ENCODE data around the gene RSPH1.

Gene RSPH1

GRCh38 chr21:42541174-42541573 lies 45.1 kb upstream of the RSPH1 start:
- Histone ChIP-seq H3K36me3 (ENCODE audit: control insufficient read depth in 1 of 2, insufficient read depth in 2 of 2, low read length in 2 of 2) (peaks cover 31 to 43% of the 10 kb centered on the region in 2 experiments), H3K9me3 (ENCODE audit: insufficient read depth, low read depth, low read length) (no peaks in the 10 kb centered on the region), H3K27me3 (ENCODE audit: insufficient read depth, low read length) (no peaks in the 10 kb centered on the region), H3K4me2 (ENCODE audit: low read length) (no peak overlapping the region), H3K79me1 (ENCODE audit: low read length) (no peaks in the 10 kb centered on the region), H3K4me1 (ENCODE audit: control insufficient read depth in 1 of 2, insufficient read depth in 2 of 2, low read length in 2 of 2) (peaks cover 0 to 2% of the 10 kb centered on the region in 2 experiments), H2BK120ac (ENCODE audit: insufficient read depth, low read length, poor library complexity) (no peak overlapping the region), H4K8ac (ENCODE audit: low read depth, low read length) (no peak overlapping the region), H3K9ac (ENCODE audit: low read length) (no peak overlapping the region), H2BK12ac (ENCODE audit: low read length) (no peak overlapping the region), H4K12ac (ENCODE audit: low read depth, low read length) (no peak overlapping the region), H3K27ac (ENCODE audit: low read depth, low read length) (no peak overlapping the region), H2AK5ac (ENCODE audit: low read length) (no peak overlapping the region), H2AFZ (ENCODE audit: insufficient read depth, low read length, poor library complexity) (no peak overlapping the region), H3K4ac (ENCODE audit: low read depth, low read length) (no peak overlapping the region), H3K23ac (ENCODE audit: low read length) (no peak overlapping the region), H3K18ac (ENCODE audit: low read length) (no peak overlapping the region), H3K4me3 (ENCODE audit: low read depth, low read length) (no peak overlapping the region), H3K79me2 (ENCODE audit: control insufficient read depth, insufficient read depth, low read length, poor library complexity) (no peaks in the 10 kb centered on the region), H2BK5ac (ENCODE audit: low read depth, low read length, poor library complexity) (no peak overlapping the region), H3K14ac (ENCODE audit: low read length) (no peak overlapping the region), H4K91ac (ENCODE audit: low read depth, low read length) (no peak overlapping the region)
- WGBS (ENCODE audit: extremely low coverage, insufficient coverage, insufficient read length), result no CpG with 5 or more reads among the region's 12 CpGs
- no peak for DNase-seq

DNA sequence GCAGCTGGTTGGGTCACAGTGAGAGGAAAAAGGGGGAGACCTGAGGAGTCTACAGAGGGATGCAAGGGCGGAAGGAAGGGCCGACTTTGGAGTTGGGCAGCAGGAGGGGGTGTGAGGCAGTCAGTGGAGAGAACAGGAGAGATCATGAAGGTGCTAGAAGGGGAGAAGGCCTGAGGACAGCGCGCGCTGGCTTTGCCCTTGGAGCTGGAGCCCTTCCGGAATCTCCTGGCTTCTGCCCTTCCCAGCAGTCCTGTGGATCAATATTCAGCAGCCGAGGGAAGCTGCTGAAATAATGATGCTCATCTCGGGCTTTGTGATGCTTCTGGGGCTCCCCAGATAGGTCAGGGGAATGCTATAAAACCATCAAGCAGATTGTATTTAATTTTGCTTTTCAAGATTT lies 44.4 kb upstream of the RSPH1 start:
- H3K4me1 ChIP-seq (ENCODE audit: control insufficient read depth in 1 of 2, insufficient read depth in 2 of 2, low read length in 2 of 2), result no peaks in the 10 kb centered on the region
- peaks cover 33 to 46% of the 10 kb centered on the region in 2 experiments for H3K36me3 ChIP-seq (ENCODE audit: control insufficient read depth in 1 of 2, insufficient read depth in 2 of 2, low read length in 2 of 2)
- H3K27ac ChIP-seq (ENCODE audit: low read depth, low read length), result no peak overlapping the region
- H3K9me3 ChIP-seq (ENCODE audit: insufficient read depth, low read depth, low read length), result no peaks in the 10 kb centered on the region
- no peak overlapping the region for H3K23ac ChIP-seq (ENCODE audit: low read length)
- no peak overlapping the region for H3K4ac ChIP-seq (ENCODE audit: low read depth, low read length)
- no peak overlapping the region for H4K8ac ChIP-seq (ENCODE audit: low read depth, low read length)
- no peak overlapping the region for H3K9ac ChIP-seq (ENCODE audit: low read length)
- no peak overlapping the region for H2BK120ac ChIP-seq (ENCODE audit: insufficient read depth, low read length, poor library complexity)
- no peak overlapping the region for H3K14ac ChIP-seq (ENCODE audit: low read length)
- H4K91ac ChIP-seq (ENCODE audit: low read depth, low read length), result no peak overlapping the region
- DNase-seq, result no peak
- no peaks in the 10 kb centered on the region for H3K27me3 ChIP-seq (ENCODE audit: insufficient read depth, low read length)
- H2BK12ac ChIP-seq (ENCODE audit: low read length), result no peak overlapping the region
- H3K79me2 ChIP-seq (ENCODE audit: control insufficient read depth, insufficient read depth, low read length, poor library complexity), result no peaks in the 10 kb centered on the region
- H3K4me3 ChIP-seq (ENCODE audit: low read depth, low read length), result no peak overlapping the region
- H2AK5ac ChIP-seq (ENCODE audit: low read length), result no peak overlapping the region
- no peak overlapping the region for H4K12ac ChIP-seq (ENCODE audit: low read depth, low read length)
- WGBS (ENCODE audit: extremely low coverage, insufficient coverage, insufficient read length), result no CpG with 5 or more reads among the region's 8 CpGs
- no peak overlapping the region for H2BK5ac ChIP-seq (ENCODE audit: low read depth, low read length, poor library complexity)
- no peak overlapping the region for H2AFZ ChIP-seq (ENCODE audit: insufficient read depth, low read length, poor library complexity)
- H3K18ac ChIP-seq (ENCODE audit: low read length), result no peak overlapping the region
- H3K4me2 ChIP-seq (ENCODE audit: low read length), result no peak overlapping the region
- no peaks in the 10 kb centered on the region for H3K79me1 ChIP-seq (ENCODE audit: low read length)

- H3K9me3 ChIP-seq (ENCODE audit: insufficient read depth, low read depth, low read length), result no peaks in the 10 kb centered on the region
- no peak overlapping the region for H3K4me3 ChIP-seq (ENCODE audit: low read depth, low read length)
- no peak overlapping the region for H4K8ac ChIP-seq (ENCODE audit: low read depth, low read length)
- no peaks in the 10 kb centered on the region for H3K4me1 ChIP-seq (ENCODE audit: control insufficient read depth in 1 of 2, insufficient read depth in 2 of 2, low read length in 2 of 2)
- H4K12ac ChIP-seq (ENCODE audit: low read depth, low read length), result no peak overlapping the region
- H3K14ac ChIP-seq (ENCODE audit: low read length), result no peak overlapping the region
- H2BK12ac ChIP-seq (ENCODE audit: low read length), result no peak overlapping the region
- H3K18ac ChIP-seq (ENCODE audit: low read length), result no peak overlapping the region
- H2AK5ac ChIP-seq (ENCODE audit: low read length), result no peak overlapping the region
- no peaks in the 10 kb centered on the region for H3K79me2 ChIP-seq (ENCODE audit: control insufficient read depth, insufficient read depth, low read length, poor library complexity)
- no peak overlapping the region for H3K4me2 ChIP-seq (ENCODE audit: low read length)
- H3K79me1 ChIP-seq (ENCODE audit: low read length), result no peaks in the 10 kb centered on the region
- WGBS (ENCODE audit: extremely low coverage, insufficient coverage, insufficient read length), result no CpG with 5 or more reads among the region's 7 CpGs
- H3K36me3 ChIP-seq (ENCODE audit: control insufficient read depth in 1 of 2, insufficient read depth in 2 of 2, low read length in 2 of 2), result peaks cover 32 to 46% of the 10 kb centered on the region in 2 experiments
- H4K91ac ChIP-seq (ENCODE audit: low read depth, low read length), result no peak overlapping the region
- DNase-seq, result no peak
- no peak overlapping the region for H3K4ac ChIP-seq (ENCODE audit: low read depth, low read length)
- H3K27ac ChIP-seq (ENCODE audit: low read depth, low read length), result no peak overlapping the region
- H2BK120ac ChIP-seq (ENCODE audit: insufficient read depth, low read length, poor library complexity), result no peak overlapping the region
- H3K23ac ChIP-seq (ENCODE audit: low read length), result no peak overlapping the region
- H2AFZ ChIP-seq (ENCODE audit: insufficient read depth, low read length, poor library complexity), result no peak overlapping the region
- H3K9ac ChIP-seq (ENCODE audit: low read length), result no peak overlapping the region
- H3K27me3 ChIP-seq (ENCODE audit: insufficient read depth, low read length), result no peaks in the 10 kb centered on the region
- H2BK5ac ChIP-seq (ENCODE audit: low read depth, low read length, poor library complexity), result no peak overlapping the region
These were observed 43.9 kb upstream of the RSPH1 start for GRCh38 chr21:42539931-42540343.

DNA sequence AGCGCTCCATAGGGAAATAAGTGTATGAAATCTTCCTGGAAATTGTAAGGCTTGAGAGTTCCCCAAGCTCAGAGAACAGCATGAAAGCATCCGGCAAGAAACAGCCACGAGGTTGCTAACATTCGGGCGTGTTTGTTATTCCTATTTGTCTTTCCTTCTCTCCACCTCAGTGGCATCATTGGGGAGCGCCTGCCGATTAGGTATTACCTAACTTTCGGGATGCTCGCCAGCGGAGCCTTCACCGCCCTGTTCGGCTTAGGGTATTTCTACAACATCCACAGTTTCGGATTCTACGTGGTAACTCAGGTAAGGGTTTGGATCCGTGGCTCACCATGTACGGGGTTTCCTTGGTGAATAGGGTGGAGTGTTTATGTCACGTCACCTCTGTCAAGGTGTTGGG lies 43.3 kb upstream of the RSPH1 start:
- H4K8ac ChIP-seq (ENCODE audit: low read depth, low read length), result no peak overlapping the region
- no peaks in the 10 kb centered on the region for H3K9me3 ChIP-seq (ENCODE audit: insufficient read depth, low read depth, low read length)
- no CpG with 5 or more reads among the region's 17 CpGs for WGBS (ENCODE audit: extremely low coverage, insufficient coverage, insufficient read length)
- no peak overlapping the region for H4K91ac ChIP-seq (ENCODE audit: low read depth, low read length)
- no peak overlapping the region for H2AK5ac ChIP-seq (ENCODE audit: low read length)
- H2BK5ac ChIP-seq (ENCODE audit: low read depth, low read length, poor library complexity), result no peak overlapping the region
- H3K79me1 ChIP-seq (ENCODE audit: low read length), result no peaks in the 10 kb centered on the region
- no peak overlapping the region for H3K4me2 ChIP-seq (ENCODE audit: low read length)
- no peak overlapping the region for H3K14ac ChIP-seq (ENCODE audit: low read length)
- no peak overlapping the region for H2BK120ac ChIP-seq (ENCODE audit: insufficient read depth, low read length, poor library complexity)
- H3K36me3 ChIP-seq (ENCODE audit: control insufficient read depth in 1 of 2, insufficient read depth in 2 of 2, low read length in 2 of 2), result peaks cover 29 to 49% of the 10 kb centered on the region in 2 experiments
- H3K4me3 ChIP-seq (ENCODE audit: low read depth, low read length), result no peak overlapping the region
- no peak overlapping the region for H3K27ac ChIP-seq (ENCODE audit: low read depth, low read length)
- no peak overlapping the region for H4K12ac ChIP-seq (ENCODE audit: low read depth, low read length)
- H3K79me2 ChIP-seq (ENCODE audit: control insufficient read depth, insufficient read depth, low read length, poor library complexity), result no peaks in the 10 kb centered on the region
- no peak overlapping the region for H3K23ac ChIP-seq (ENCODE audit: low read length)
- H2AFZ ChIP-seq (ENCODE audit: insufficient read depth, low read length, poor library complexity), result no peak overlapping the region
- no peaks in the 10 kb centered on the region for H3K27me3 ChIP-seq (ENCODE audit: insufficient read depth, low read length)
- H3K4me1 ChIP-seq (ENCODE audit: control insufficient read depth in 1 of 2, insufficient read depth in 2 of 2, low read length in 2 of 2), result no peaks in the 10 kb centered on the region
- DNase-seq, result no peak
- no peak overlapping the region for H3K4ac ChIP-seq (ENCODE audit: low read depth, low read length)
- no peak overlapping the region for H2BK12ac ChIP-seq (ENCODE audit: low read length)
- H3K9ac ChIP-seq (ENCODE audit: low read length), result no peak overlapping the region
- no peak overlapping the region for H3K18ac ChIP-seq (ENCODE audit: low read length)

Data from trophoblast cell (in vitro differentiated cells and primary cell).